Activated gamma-delta T cell treated with anti-CD3 and anti-CD28 coated beads, Interleukin-2, amount 50 U/mL, for 16 hours (primary cell): ENCODE results near the gene TSHZ1.
"Not testable (repeated sequence)": the region's sequence is repeated elsewhere in the genome, so short reads cannot be mapped to it uniquely, and the experiment has no call there.

Source experiments
- DNase-seq: peaks from one replicate; pipeline ENCODE4 v3.0.0-alpha.2; 2020; ENCODE audit warnings: low read depth

The TSHZ1 gene

DNA sequence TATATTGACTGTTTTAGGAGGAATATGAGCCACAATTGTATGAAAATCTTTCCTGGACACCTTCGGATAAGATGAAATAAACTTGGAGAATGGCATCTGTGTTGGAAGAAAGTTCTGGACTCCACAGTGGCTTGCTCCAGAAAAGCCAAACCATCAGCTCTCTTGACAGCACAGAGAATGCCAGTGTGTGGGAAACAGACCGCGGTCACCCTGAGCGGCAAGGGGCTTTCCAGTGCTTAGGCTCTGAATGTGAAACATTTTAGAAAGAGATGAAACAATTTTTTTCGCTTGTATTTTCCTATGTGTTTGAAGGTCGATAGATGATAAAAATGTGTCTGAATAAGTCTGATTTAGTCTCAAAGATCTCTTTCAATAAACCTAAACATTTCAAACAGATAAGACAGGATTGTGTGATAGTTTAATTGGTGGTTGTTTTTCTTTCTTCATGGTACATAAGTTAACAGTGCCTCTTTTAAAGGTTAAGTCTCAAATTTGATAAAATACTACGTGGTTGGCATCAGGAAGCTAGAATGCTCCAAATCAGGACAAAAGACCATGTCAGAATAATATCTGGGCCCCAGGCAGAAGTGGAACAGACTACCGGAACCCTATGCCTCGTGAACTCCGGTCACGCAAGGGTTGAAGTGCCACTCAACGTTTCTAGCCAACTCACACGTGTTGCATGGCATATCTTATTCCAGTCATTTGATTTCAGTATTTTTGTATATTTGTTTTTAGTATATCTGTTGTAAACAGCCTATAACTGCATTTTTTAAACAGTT, 30.6 kb upstream of the TSHZ1 start:
- no peak for DNase-seq

DNA sequence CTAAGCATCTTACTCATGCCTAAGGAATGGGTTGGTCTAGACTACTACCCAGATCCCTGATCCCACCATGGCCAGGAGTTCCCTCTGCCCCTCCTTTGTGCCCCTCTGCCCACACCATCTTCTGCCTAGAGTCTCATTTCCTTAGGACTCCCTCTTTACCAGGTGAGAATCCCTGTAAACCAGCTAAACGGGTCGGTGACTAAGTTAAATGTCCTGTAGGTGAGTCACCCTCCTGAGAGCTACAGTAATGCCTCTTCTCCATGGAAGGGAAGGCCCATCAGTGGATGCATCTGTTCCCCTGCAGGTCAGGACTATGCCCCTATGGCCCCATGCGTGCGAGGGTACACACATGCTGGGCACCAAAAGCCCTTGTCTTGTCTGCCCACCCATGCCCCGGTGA, 27.1 kb upstream of the TSHZ1 start:
- no peak for DNase-seq

DNA sequence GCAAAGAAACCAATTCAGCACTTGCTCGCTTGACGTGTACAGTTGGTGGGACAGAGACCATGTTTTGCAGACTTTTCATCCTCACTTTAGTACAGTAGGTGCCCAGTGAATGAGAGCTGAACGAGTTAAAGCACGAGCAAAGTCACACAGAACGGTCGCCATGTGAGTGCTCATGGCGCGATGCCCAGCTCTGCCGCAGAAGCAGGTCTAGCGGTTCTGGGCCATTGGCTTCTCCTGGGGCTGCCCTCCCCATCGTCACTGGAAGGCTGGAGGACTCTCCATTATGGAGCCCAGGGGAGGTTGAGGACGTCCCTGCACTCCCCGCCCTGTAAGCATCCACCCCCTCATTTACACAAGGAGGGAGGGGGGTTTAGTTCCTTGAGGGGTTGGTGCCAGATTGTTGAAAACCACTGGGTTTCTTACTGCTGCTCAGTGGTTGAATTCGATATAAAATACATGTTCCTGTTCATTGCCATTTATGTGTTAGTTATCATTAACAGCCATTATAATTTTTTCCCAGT, 26.6 kb upstream of the TSHZ1 start:
- no peak for DNase-seq

DNA sequence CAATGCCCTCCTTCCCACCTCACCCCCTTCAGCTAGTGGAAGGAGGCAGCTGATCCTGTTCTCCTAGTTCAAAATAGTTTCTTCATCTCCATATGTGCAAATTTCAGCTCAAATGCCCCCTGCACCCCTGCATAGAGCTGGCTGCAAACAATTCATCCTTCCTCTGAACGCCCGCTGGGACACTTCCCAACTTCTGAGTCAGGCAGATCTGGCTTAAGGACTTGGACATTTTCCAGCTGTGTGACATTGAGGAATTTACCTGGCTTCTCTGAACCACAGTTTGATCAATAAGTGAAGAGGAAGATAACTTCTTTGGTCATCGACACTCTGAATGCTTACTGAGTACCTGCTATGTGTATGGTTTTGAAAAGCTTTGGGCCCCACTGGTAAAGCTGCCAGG, 25.1 kb upstream of the TSHZ1 start:
- DNase-seq: no peak

DNA sequence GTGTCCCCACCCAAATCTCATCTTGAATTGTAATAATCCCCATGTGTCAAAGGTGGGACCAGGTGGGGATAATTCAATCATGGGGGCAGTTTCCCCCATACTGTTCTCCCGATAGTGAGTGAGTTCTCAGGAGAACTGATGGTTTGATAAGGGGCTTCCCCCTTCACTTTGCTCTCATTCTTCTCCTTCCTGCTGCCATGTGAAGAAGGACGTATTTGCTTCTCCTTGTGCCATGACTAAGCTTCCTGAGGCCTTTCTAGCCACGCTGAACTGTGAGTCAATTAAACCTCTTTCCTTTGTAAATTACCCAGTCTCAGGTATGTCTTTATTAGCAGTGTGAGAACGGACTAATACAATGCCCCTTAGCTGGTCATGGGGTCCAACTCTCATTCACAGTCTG, 22.9 kb upstream of the TSHZ1 start:
- DNase-seq: not testable (repeated sequence)

DNA sequence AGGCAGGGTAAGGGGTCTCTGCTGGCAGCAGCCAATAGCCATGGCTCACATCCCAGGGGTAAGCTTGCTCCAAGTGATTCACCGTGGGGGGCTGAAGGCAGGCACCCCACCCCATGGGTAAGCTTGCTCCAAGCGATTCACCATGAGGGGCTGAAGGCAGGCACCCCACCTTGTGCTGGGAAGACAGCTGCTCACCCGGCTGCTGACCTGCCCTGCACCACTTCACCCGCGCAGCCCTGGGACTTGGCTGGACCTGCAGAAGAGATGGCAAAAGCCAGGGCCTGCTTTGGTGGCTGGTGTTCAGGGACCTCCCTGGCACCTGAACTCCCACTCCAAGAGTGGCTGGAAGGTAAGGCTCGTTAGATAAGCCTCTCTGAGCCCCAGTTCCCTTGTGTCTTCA, 20.9 kb upstream of the TSHZ1 start:
- DNase-seq: no peak

DNA sequence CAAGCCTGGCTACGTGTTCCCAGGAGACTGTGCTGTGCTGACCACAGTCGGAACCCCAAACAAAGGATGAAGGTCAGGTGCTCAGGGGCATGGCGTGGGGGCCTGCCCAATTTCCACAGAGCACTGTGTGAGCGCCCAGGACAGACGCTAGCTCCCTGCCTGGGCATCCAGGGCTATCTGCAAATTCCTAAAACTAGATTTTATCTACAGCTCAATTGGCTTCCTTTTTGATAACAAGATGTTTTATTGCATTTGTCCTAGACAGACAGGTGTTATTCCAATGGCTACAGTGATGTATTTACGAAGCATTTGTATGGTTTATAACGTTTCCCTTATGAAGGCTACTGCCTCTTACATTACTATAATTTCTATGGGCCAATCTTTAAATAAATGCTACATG, 17.7 kb upstream of the TSHZ1 start:
- no peak for DNase-seq

DNA sequence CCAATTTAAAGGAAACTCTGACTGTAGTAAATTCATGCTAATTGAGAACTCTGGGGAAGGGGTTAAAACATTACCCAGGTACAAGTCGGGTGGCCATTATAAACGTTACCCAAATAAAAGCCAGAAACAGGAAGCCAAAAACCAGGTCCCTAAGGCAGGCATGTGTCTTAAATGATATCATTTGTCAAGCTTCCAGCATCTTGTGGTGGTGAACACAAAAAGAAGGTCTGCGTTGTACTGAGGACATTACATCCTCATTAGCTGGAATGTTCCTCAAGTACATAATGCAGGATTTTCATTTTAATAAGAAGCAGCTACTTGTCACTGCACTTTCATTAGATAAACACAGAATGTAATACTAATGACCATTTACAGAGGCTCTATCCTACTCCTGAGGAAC, 12.6 kb upstream of the TSHZ1 start:
- no peak for DNase-seq

DNA sequence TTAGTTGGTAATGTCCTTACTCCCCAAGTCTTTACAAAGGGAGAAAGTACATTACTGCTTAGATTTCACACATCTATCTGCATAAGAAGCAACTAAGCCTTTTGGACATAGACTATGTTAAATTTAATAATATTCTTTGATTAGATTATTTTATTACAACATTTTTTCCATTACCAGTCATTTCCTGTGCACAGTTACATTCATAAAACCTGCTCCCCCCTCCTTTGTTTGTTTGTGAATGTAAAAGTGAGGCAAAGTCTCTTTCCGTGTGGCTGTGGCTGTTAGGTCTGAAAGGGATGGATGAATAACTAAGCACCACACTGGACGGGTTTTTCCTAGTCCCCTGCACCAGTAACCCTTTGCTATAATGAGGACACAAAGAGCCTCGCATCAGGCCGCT, 11.3 kb upstream of the TSHZ1 start:
- no peak for DNase-seq

DNA sequence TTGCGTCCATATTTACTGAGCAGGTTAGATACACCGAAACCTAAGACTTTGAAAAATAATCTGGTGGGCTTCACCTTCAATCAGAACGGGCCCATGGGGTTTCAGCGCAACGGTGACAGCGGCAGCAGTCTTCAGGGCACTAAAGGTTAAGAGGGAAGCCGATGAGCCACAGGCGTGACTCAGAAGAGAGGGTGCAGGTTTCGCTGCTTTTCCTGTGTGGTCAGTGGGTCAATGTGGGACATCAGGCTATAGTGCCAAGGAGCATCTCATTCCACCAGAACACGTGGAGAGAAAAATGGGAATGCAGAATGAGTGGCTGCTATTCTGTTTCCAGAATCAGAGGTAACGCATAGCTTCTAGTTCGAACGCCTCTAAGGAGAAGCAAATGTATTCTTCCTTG, 10.5 kb upstream of the TSHZ1 start:
- no peak for DNase-seq

DNA sequence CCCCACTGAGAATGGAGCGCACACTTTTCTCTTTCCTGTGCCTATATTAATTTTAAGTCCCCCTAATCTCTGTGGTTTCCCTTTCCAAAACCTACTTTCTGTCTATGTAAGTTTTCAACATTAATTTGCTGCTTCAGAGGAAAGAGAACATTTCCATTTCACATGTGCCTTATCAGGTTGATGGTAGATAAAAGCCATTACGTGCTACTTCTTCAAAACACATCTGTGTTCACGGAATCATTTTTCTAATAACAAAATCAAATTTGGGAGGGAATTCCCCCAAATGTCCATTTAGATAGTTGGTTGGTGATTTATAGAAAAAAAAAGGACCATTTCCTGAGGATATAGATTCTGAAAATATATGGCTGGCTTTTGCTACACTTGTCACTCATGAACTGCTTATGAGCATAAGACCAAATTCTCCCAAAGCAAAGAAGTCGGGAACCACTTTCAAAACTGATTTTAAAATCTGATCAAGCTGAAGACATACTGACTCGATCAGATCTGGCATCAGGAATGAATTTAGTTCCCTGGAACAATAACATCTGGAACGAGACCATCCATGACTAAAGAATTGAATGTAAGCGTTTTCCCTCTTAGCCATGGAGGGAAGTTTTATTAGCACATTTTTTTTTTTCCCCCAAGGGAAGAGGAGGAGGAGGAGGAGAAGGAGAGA, 9.9 kb upstream of the TSHZ1 start:
- DNase-seq: no peak

DNA sequence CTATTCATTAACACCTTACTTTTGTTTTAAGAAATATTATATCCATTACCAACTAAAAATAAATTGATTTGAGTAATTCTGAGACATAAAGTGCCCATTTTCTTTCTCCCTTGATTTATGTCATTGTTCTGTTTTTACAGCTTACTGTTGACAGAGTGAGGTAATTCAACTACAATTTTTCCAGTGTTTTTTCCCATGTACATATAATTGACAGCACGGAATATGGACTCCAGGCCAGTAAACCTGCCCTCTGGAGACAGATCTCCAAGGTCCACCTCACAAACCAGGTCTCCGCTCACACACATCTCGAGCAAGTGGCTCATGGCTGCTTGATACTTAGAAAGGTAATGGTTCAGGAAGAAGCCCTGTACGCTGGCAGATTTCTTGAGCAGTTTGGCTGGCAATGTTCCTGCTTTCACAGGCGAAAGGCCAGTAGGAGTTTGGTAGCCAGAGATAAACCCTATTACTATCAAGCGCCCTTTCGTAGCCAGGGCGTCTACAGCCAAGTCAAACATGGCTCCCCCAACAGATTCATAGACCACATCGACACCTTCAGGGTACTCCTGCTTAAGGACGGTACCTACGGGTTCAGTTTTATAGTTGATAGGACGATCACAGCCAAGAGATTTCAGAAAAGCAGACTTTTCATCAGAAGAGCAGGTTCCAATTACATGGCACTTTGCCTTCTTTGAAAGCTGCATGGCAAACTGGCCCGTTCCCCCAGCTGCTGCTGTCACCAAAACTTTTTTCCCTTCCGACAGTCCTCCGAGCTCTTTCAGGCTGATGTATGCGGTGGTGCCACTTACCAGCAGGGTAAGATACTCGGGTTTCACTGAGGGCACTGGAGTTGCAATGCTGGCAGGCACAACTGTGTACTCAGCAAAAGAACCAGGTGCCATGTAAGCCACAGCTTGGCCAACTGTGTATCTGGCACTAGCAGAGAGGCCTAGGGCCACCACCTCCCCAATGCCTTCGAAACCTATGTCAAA, 9.0 kb upstream of the TSHZ1 start:
- DNase-seq: no peak

DNA sequence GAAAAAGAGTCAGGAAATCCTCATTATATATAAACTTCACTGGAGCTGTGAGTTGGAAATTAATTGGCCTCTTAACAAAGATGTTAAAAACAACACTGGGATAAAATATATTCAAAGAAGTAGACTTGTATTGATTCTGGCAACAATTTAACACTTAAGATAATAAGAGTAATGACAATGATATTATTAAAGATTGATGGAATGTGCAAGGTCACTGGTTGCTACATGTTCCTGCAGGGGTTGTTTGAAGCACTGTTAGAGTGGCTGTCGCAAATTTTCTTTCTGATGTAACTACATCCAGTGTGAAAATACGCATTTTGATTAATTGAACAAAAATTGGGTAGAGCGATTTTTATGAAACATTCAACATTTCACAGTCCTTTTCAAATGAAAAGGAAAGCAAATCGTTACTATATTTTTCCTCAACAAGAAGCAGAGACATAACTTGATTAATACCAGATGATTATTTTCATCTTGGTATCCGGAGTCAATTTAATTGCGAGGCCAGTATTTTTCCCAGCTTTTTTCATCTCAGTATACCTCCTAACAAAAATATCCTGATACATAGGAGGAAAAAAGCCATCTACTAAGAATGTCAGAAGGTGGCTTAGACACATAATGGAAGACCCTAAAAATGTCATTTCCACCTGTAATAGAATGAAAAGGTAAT, 7.8 kb upstream of the TSHZ1 start:
- no peak for DNase-seq

DNA sequence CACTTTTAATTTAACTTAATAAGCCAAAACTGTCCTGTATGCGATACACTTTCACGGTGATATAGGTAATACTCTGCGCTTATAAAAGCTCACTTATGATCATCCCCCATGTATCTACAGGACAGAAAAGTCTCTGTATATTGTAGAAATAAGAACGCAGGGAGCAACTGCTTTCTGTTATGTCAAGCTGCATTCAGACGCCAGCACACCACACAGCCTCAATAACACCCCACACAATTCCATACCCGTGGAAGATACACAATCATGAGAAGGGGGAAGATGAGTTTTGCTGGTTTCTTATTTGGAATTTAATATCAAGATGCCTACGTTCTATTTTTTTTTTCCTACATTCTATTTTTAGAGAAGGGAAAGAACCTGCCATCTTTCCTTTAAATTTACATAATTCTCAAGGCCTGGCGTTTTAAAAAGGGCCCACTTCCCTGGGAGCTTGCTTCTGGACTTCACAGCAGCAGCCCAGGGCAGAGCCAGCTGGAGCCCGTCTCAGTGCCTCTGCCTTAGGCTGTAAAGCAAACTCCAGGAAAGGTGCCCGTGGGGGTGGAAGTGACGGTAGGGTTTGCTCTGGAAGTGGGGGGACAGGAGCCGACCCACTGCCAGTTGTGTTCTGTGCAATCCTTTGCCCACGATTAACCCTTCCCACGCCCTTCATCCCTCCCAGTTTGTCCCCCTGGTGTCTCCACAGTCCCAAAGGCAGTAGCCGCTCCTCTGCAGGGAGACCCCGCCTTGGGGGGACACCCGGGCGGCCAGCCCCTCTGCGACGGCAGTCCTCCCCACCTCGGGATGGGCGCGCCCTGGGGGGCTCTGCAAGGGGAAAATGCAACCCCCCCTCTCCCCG, 7.0 kb upstream of the TSHZ1 start:
- DNase-seq: no peak

DNA sequence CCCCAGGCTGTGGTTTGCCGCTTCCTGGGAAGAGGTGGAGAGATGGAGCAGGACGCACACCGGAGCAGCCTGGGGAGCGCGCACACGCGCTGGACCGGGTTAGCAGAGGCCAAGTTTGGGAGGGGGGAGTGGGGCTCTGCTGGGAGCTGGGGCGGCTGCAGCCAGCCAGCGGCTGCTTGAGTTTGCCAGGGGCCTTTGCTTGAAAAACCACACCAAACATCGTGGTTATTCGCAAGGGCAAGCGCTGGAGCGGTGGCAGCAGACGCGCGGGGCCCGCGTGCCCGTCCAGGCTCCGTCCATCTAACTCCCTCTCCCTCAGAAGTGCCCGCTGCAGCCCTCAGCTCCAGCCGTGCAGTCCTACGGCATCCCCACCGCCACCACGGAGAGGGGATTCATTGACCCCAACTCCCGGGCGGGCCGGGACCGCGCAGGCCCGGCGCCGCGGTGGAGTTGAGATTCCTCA, 6.3 kb upstream of the TSHZ1 start:
- DNase-seq: no peak

DNA sequence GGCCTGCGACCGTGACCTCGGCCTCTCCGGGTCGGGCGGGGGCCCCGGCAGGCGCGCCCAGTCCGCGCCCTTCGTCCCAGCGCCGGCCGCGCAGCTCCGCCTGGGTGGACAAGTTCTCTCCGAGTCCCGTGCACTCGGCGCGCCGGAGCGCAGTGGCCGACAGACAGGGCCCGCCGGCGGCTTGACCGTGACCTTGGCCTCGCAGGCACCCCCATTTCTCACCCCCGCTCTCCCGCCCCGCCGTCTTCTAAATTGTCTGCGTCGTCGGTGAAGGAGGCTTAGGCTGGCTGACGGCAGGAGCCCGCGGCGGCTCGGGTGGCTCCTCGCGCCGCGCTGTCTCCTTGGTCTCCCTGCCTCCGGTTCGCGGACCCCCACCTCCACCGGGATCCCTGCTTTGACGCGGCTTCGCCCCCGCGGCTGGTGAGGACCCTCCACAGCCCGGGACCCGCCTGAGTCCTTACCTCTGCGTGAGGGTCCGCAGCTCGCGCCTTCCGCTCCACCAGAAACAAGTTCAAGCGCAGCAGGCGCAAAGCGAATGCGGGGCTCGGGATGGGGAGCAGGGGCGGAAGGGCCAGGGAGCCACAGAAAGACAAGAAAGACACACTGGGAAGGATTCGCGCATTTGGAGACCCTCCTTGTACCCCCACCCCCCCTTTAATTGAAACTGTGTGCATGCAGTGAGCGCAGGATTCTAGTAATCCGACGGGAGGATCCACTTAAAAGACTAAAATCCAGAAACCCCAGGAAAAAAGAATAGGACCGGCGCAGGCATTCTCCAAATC, 5.7 kb upstream of the TSHZ1 start:
- DNase-seq: no peak

DNA sequence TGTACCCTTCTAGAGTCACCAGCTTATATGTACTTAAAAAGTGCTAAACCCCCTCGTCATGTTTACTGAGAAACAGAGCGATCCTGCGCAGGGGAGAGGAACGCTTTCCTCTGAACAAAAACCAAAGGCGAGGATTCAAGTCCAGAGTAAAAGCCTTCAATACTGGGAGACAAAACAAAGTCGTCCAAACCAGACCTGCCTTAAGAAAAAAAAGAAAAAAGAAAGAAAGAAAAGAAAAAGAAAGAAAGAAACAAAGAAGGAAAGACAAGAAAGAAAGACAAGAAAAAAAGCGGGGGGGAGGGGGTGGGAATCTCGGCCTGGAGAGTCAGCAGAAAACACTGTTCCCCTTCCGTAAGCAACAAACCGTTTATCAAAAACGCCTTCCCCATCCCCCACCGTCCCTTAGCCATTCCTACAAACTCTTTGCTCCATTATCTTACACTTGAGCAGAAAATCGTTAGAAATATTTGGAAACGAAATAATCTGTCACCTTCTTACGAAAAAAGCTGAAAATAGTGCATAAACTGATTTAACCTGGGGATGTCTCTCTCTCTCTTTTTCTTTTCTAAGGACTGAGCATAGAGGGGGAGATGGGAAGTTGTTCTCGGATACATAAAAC, 5.0 kb upstream of the TSHZ1 start:
- no peak for DNase-seq

DNA sequence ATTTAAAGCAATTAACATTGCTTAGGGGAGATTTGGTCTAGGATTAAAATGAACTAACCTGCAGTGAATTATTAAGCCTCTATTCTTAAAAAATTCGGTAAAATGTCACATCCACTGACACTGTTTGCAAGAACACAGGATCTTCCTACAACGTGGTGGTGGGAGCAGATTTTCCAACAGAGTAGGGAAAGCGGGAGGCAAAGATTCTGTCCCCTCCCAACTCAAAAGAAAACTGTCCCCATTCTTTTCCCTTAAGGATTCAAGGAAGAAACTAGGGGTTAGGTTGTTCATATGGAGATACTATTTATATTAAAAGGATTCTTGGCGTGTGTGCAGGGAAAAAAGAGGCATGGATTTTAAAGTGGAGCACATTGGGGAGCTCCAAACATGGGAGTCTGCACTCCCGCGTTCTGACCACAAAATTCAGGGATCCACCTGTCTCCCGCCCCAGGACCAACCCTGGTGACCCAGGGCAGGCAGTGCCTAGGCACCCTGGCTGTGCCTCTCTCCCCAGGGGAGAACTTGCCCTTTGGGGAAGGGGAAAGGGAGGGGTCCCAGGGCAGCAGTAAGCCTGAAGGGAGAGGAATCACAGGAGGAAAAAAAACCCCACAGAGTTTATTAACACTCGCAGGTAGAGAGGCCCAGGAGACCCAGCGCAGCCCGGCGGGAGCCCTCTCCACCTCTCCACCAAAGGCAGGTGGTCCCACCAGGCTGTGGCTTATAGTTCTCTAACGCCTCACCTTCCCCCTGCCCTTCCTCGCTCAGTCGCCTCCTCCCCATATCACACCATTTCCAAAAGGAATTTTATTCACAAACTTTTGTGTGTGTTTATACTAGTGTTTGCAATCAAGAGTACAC, 3.9 kb upstream of the TSHZ1 start:
- no peak for DNase-seq
